K562 (cell line): Measurements from ENCODE around the gene NPNT. TPM values are rescaled to one million over a fixed set of nuclear protein-coding genes. Genes with fewer than 3 reads are reported as not detected.

ENCODE experiments used
- CREM ChIP-seq: IDR thresholded peaks from 2 replicates; pipeline ENCODE4 v1.6.1; 2014; ENCODE audit warnings: antibody characterized with exemption, low read depth
- CTBP1 ChIP-seq: fragments of 450-650 bp; IDR thresholded peaks from 2 replicates; pipeline ENCODE4 v1.6.1; 2016; ENCODE audit warnings: borderline replicate concordance
- E2F8 ChIP-seq: fragments of 450-650 bp; IDR thresholded peaks from 2 replicates; pipeline ENCODE4 v1.7.1; 2018; ENCODE audit warnings: mild to moderate bottlenecking, low read depth; ENCODE audit not compliant: partially characterized antibody
- EP300 ChIP-seq: IDR thresholded peaks from 2 replicates; pipeline ENCODE4 v1.6.1; 2012; ENCODE audit warnings: low read length, improper control_type of control experiment
- GATA2 ChIP-seq: sonication (generic); formaldehyde crosslinking; IDR thresholded peaks from 2 replicates; pipeline ENCODE4 v1.4.0; 2020; ENCODE audit warnings: mild to moderate bottlenecking, missing genetic modification reagents
- HDAC8 ChIP-seq: fragments of 450-650 bp; IDR thresholded peaks from 2 replicates; pipeline ENCODE4 v1.6.1; 2016; ENCODE audit warnings: mild to moderate bottlenecking, missing genetic modification characterization, moderate library complexity, missing compliant biosample characterization
- HMBOX1 ChIP-seq: sonication (generic); IDR thresholded peaks from 2 replicates; pipeline ENCODE4 v1.6.1; 2016
- JUND ChIP-seq, 2 experiments: IDR thresholded peaks; 2 replicates in 1 of 2; 3 replicates in 1 of 2; pipeline ENCODE4 v1.6.1; 2011; ENCODE audit warnings: borderline replicate concordance in 2 of 2, low read depth in 2 of 2, low read length in 2 of 2, improper control_type of control experiment in 1 of 2, missing biosample characterization in 1 of 2, missing genetic modification characterization in 1 of 2, missing genetic modification reagents in 1 of 2
- KLF13 ChIP-seq: fragments of 450-650 bp; IDR thresholded peaks from 2 replicates; pipeline ENCODE4 v1.6.1; 2016; ENCODE audit warnings: missing genetic modification characterization, low read depth, mild to moderate bottlenecking, missing compliant biosample characterization, moderate library complexity, borderline replicate concordance
- MAFG ChIP-seq: fragments of 450-650 bp; conservative IDR thresholded peaks from 2 replicates; pipeline ENCODE4 v1.6.1; 2016; ENCODE audit warnings: missing genetic modification characterization, missing compliant biosample characterization
- NFXL1 ChIP-seq: fragments of 450-650 bp; formaldehyde crosslinking; IDR thresholded peaks from 2 replicates; pipeline ENCODE4 v1.4.0; 2021; ENCODE audit warnings: mild to moderate bottlenecking
- PHB ChIP-seq: fragments of 250-450 bp; sonication (Bioruptor Pico); IDR thresholded peaks from 2 replicates; pipeline ENCODE4 v1.5.0; 2021
- SP1 ChIP-seq: sonication (generic); formaldehyde crosslinking; IDR thresholded peaks from 2 replicates; pipeline ENCODE4 v1.8.1; 2022; ENCODE audit warnings: mild to moderate bottlenecking, missing genetic modification reagents
- TAF1 ChIP-seq: IDR thresholded peaks from 2 replicates; pipeline ENCODE4 v1.6.1; 2011; ENCODE audit warnings: mild to moderate bottlenecking, low read length, moderate library complexity; ENCODE audit not compliant: insufficient read depth, control insufficient read depth, severe bottlenecking; ENCODE audit errors: extremely low read depth
- YBX1 ChIP-seq: fragments of 450-650 bp; IDR thresholded peaks from 2 replicates; pipeline ENCODE4 v1.7.1; 2016; ENCODE audit warnings: mild to moderate bottlenecking
- ZBTB8A ChIP-seq: fragments of 450-650 bp; IDR thresholded peaks from 2 replicates; pipeline ENCODE4 v1.6.1; 2018; ENCODE audit warnings: mild to moderate bottlenecking, moderate library complexity; ENCODE audit not compliant: partially characterized antibody
- ZFP1 ChIP-seq: fragments of 450-650 bp; formaldehyde crosslinking; IDR thresholded peaks from 2 replicates; pipeline ENCODE4 v1.4.0; 2020; ENCODE audit warnings: mild to moderate bottlenecking, mixed read lengths
- ZNF41 ChIP-seq: fragments of 250-450 bp; sonication (Bioruptor Pico); conservative IDR thresholded peaks from 2 replicates; pipeline ENCODE4 v1.4.0; 2020; ENCODE audit warnings: mild to moderate bottlenecking
- polyA plus RNA-seq, 8 experiments: library from polyadenylated mRNA; depleted of rRNA in 4 of 8; stranded (reverse) in 5 of 8; unstranded in 3 of 8; fragments of >200 nt; fragmentation: Nextera tagmentation in 2 of 8; fragmentation: Illumina TruSeq in 1 of 8; extraction: Ambion mirVana in 2 of 8; extraction: Trizol in 1 of 8; gene quantifications; 2 replicates each; pipeline versions ENCODE4 v1.2.1 to v1.2.3, GENCODE V29; 2011 to 2014; ENCODE audit warnings: inconsistent platforms in 1 of 8, missing spikeins in 1 of 8
- total RNA-seq, 7 experiments: library from RNA; depleted of rRNA in 6 of 7; stranded (reverse); fragments of >200 nt in 6 of 7; fragmentation: Illumina TruSeq in 2 of 7; extraction: Trizol in 2 of 7; gene quantifications; 2 replicates each; pipeline versions ENCODE4 v1.2.1 to v1.2.3, GENCODE V29; 2011 to 2021; ENCODE audit warnings: low replicate concordance in 1 of 7
- TF ChIP-seq, protein P1 (sequence below): fragments of 450-650 bp; IDR thresholded peaks from 2 replicates; pipeline ENCODE4 v1.6.1; 2016; ENCODE audit warnings: borderline replicate concordance
- TF ChIP-seq, protein P2 (sequence below), 2 experiments: fragments of 450-650 bp; conservative IDR thresholded peaks; 2 replicates each; pipeline ENCODE4 v1.6.1; 2017; ENCODE audit warnings: mild to moderate bottlenecking in 2 of 2, moderate library complexity in 2 of 2

Gene NPNT
- total and polyA plus RNA-seq, 9 of the 15 experiments (the other 6 are each of a cell fraction or from before 2014, with no cell fraction given) = 0.22 TPM; not detected in 8

DNA sequence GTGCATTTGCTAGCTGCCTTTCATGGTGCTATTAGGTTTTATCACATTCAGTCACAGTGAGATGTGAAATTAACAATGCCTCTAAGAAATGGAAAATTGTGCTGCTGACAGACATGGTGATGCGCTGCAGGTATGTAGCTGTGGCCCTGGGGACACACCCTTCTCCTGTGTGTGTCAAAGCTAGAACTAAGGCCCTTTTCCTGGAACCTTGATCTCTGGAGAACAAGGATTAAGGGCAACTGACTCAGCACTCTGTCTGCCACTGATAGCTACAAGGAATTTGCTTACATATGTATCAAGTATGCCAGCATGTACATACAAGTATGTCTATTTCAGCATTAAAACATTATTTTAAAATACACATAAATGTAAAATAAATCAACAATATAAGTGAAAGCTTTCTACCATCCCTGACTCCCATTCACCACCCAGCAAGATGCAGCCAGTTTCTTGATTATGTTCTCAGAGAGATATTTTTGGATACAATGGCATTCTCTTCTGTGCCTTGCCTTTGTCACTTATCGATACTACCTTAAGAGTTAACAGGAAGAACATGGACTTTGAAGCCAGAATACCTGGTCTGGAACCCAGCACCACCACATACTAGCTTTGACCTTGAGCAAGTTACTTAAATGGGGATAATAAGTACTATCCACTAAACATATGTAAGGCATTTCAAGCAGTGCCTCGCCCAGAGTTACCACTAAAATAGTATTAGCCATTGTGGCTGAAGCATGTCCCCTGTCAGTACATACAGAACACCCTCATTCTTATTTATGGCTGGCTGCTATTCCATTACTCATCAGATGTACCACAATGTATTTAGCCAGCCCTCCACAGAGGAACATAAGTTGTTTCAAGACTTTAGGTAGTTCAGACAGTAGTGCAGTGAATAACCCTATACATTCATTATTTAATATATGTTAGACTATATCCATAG is 68.5 kb downstream of the NPNT start (continued):
- TF ChIP-seq JUND (IDR thresholded peaks at IDR 0.05; ENCODE audit: borderline replicate concordance, low read depth, low read length) (peak; percentile 52; the same call in 1 of the 2 replicates), JUND (tag; IDR thresholded peaks at IDR 0.05; ENCODE audit: borderline replicate concordance, low read depth, low read length) (peak; percentile 60; the same call in 1 of the 3 replicates), ZBTB8A (no peak), E2F8 (no peak), CREM (no peak), NFXL1 (CRISPR knock-in tag) (no peak), ZFP1 (CRISPR knock-in tag) (no peak), EP300 (peak; percentile 87), KLF13 (tag) (no peak), SP1 (no peak), HDAC8 (no peak), CTBP1 (peak; percentile 87), TAF1 (no peak), YBX1 (no peak), MAFG (tag) (peak; percentile 70), HMBOX1 (no peak), GATA2 (CRISPR knock-in tag) (no peak), PHB (no peak), ZNF41 (CRISPR knock-in tag) (no peak)
- TF ChIP-seq, protein P1, sequence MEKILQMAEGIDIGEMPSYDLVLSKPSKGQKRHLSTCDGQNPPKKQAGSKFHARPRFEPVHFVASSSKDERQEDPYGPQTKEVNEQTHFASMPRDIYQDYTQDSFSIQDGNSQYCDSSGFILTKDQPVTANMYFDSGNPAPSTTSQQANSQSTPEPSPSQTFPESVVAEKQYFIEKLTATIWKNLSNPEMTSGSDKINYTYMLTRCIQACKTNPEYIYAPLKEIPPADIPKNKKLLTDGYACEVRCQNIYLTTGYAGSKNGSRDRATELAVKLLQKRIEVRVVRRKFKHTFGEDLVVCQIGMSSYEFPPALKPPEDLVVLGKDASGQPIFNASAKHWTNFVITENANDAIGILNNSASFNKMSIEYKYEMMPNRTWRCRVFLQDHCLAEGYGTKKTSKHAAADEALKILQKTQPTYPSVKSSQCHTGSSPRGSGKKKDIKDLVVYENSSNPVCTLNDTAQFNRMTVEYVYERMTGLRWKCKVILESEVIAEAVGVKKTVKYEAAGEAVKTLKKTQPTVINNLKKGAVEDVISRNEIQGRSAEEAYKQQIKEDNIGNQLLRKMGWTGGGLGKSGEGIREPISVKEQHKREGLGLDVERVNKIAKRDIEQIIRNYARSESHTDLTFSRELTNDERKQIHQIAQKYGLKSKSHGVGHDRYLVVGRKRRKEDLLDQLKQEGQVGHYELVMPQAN = no peak
- TF ChIP-seq, protein P2, sequence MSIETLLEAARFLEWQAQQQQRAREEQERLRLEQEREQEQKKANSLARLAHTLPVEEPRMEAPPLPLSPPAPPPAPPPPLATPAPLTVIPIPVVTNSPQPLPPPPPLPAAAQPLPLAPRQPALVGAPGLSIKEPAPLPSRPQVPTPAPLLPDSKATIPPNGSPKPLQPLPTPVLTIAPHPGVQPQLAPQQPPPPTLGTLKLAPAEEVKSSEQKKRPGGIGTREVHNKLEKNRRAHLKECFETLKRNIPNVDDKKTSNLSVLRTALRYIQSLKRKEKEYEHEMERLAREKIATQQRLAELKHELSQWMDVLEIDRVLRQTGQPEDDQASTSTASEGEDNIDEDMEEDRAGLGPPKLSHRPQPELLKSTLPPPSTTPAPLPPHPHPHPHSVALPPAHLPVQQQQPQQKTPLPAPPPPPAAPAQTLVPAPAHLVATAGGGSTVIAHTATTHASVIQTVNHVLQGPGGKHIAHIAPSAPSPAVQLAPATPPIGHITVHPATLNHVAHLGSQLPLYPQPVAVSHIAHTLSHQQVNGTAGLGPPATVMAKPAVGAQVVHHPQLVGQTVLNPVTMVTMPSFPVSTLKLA (conservative IDR thresholded peaks at IDR 0.05) = 0 out of 4 replicates have a peak, but pooled peaks of 1 of the 2 experiments have one; percentile 25
